ENCODE results near the gene C14orf180. TPM values are rescaled to one million over a fixed set of nuclear protein-coding genes. Genes with fewer than 3 reads are reported as not detected.

The C14orf180 gene
- total RNA-seq = 1.7 TPM

- DNase-seq (ENCODE audit: low spot score) = no peak
Observed at GRCh38 chr14:104579507-104579906, at the start of gene C14orf180. Gene C14orf180 (plus strand): TSS chr14:104579764. CDS start chr14:104586431, 6,667 bp downstream.

- DNase-seq (ENCODE audit: low spot score) = peak; percentile 9
Observed at GRCh38 chr14:104530646-104531045, 48.9 kb upstream of the C14orf180 start.

DNA sequence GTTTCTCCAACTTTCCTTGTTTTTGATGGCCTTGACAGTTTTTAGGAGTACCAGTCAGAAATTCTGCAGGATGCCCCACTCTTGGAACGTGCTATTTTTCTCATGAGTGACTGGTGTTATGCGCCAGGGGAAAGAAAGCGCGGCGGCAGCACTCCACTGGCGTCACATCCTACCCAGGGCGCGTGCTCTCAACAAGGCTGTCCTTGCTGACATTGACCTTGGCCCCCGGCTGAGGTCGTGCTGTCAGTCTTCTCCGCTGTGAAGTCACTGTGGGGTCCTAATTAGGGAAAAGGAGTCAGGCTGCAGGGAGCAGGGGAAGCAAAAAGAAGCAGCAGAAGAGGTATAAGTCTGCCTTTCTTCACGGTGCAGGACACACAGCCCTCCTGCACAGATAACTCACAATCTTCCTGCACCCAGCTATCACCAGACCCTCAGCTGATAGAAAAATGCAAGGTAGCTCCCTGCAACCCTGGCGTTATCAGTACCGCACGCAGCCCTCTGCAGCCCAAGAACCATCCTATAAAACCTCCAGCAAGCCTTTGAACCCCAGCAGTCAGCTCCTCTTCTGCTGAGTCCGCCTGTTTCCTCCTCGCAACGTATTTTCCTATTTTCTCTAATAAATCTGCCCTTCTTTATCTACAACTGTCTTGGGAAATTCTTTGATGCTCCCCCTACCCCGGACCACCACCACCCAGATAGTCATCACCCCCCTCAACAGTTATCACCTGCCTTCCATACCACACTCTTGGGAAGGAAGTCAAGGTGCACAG, 48.0 kb upstream of the C14orf180 start:
- DNase-seq (ENCODE audit: low spot score) = no peak

- peak; percentile 0 for DNase-seq (ENCODE audit: low spot score)
Observed at GRCh38 chr14:104532191-104532555, 47.4 kb upstream of the C14orf180 start.

GRCh38 chr14:104534036-104534435, 45.5 kb upstream of the C14orf180 start:
- DNase-seq (ENCODE audit: low spot score) = peak; percentile 9

DNA sequence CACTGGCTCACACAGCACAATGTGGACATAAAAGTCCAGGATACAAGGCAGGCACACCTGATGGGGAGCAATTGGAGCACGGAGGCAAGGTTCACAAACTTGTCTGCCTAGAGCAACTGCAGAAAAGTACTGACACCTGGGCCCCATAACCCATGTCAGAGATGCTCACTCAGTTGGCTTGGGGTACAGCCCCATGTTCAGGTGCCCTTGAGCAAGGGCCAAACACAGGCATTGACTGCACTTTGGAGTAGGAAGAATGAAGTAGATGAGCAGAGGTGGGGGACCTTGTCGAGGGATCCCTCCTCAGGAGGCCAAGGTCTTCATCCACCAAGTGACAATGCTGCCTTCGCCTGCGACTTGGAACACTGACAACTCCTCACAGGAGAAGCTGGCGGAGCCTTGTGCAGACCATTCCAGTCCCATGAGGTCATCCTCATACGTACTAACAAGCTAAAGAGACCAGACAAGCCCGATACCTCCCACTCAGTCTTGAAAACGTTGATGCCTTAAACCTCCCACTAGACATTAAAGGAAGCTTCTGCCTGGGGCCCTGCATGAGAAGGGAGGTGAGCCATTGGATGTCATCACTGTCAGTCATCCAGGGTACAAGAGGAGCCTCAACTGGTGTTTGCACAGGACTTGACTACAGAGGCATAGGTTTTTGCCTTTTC, 42.5 kb upstream of the C14orf180 start:
- DNase-seq (ENCODE audit: low spot score) = no peak

- no peak for DNase-seq (ENCODE audit: low spot score)
Observed at GRCh38 chr14:104537613-104537988, 42.0 kb upstream of the C14orf180 start.

GRCh38 chr14:104541905-104542465, 37.6 kb upstream of the C14orf180 start:
- DNase-seq (ENCODE audit: low spot score) = peak; percentile 5

GRCh38 chr14:104542871-104543830, 36.4 kb upstream of the C14orf180 start:
- DNase-seq (ENCODE audit: low spot score) = peak; percentile 34

DNA sequence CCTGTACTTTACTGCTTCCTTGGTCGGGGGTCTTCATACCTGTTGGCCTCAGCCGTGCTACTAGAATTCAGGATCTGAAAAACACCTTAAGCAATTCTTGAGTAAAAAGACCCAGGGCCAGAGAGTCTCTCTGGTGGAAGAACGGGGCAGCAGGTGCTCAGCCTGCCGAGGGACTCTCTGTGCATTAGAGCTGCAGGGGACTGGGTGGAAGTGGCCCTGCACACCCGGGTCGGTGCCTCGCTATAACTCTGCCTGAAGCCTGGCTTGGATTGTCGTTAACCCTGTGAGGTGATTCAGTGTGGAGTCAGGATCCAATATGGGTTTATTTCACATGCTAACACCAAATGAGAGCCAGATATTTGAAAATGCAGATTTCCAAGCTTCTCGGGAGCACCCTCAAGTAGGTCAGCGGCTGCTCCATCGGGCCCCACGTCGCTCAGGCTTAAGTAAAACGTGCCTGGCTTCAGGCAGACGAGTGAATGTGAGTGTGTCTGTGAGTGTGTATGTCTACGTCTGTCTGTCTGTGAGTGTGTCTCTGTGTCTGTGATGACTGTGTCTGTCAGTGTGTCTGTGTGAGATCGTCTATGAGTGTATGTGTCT, 35.1 kb upstream of the C14orf180 start:
- DNase-seq (ENCODE audit: low spot score) = peak; percentile 30

GRCh38 chr14:104545151-104545941, 34.2 kb upstream of the C14orf180 start:
- DNase-seq (ENCODE audit: low spot score) = peak; percentile 27

- DNase-seq (ENCODE audit: low spot score) = peak; percentile 37
Observed at GRCh38 chr14:104545942-104546501, 33.5 kb upstream of the C14orf180 start.

- peak; percentile 32 for DNase-seq (ENCODE audit: low spot score)
Observed at GRCh38 chr14:104546591-104547309, 32.8 kb upstream of the C14orf180 start.

DNA sequence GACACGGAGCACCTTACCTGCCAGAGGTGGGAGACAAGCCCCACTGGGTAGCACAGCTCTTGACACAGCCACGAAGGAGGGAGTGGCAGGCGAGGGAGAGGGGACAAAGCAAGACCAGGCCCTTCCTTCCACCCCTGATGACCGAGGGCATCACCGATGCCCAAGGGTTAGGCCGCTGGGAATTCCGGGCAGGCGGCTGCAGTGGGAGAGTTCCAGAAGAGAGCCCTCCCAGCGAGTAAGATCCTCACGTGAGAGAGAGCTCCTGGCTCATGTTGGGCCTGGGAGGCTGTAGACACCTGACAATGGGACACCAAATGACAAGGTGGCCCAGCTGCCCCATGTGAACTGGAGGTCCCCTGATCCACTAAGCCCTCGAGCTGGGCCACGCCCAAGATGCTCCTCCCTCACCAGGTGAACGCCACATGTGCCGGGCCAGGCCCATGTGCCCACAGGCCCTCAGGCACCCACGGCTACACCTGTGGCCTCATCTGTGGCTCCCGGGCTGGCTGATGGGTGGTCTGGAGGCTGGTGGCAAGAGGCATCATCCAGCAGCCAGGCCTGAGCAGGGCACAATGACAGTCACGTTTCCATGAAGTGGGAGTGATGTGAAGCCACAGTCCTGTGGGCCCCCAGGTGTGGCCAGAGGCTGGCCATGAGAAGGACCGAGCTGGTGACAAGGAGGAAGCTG, 32.1 kb upstream of the C14orf180 start:
- peak; percentile 32 for DNase-seq (ENCODE audit: low spot score)

DNA sequence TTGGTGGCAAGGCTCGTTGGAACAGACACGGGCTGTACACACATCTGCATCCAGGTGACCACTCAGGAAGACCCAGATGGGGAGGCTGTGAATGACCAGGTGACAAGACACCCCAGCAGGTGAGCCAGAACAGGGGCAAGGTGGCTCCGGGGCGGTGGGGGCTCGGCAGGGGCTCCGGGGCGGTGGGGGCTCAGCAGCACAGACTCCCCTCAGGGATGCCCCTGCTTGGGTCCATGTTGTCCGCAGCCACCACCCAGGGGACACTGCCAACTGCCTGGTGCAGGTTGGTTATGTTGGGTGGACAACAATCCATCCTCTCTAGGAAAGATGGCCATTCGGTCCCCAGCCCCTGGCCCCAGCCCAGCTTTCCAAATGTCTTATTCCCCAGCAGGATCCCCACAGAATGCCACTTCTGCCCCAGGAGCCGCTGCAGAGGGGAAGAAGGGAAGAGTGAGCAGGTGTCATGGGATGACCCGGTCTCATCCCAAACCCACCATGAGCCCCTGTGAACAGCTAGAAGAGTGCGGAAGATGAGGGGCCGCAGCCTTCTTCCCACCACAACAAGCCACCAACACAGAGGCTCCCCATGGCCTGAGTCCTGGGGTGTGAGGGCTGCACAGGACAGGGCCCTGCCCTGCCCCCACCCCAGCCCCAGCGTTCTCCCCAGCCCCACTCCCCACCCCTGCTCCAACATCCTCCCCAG, 31.4 kb upstream of the C14orf180 start:
- DNase-seq (ENCODE audit: low spot score) = peak; percentile 39

GRCh38 chr14:104548802-104549535, 30.6 kb upstream of the C14orf180 start:
- peak; percentile 31 for DNase-seq (ENCODE audit: low spot score)

- peak; percentile 13 for DNase-seq (ENCODE audit: low spot score)
Observed at GRCh38 chr14:104549536-104550339, 29.8 kb upstream of the C14orf180 start.

Measured in ureter (tissue), 1 donor.